ENCODE results near the gene COG5. TPM values are rescaled to one million over a fixed set of nuclear protein-coding genes. Genes with fewer than 3 reads are reported as not detected.

Gene COG5
- total RNA-seq, 2 donors from 2014 or later, result 50.1 to 102 TPM

GRCh38 chr7:107167483-107168232, 396.1 kb downstream of the COG5 start:
- intact Hi-C loops (cut with DNase I), result no loop called here
- ATAC-seq (peak; percentile 10), DNase-seq (peak; percentile 30 to 75 (median 68))
- 0 to 1% methylated on average over 15 of the region's 15 CpGs for WGBS, 2 donors
- peaks cover 25% of the 10 kb centered on the region for H3K4me1 ChIP-seq
- H3K36me3 ChIP-seq (replicated peaks in 1 of 2; ENCODE audit: insufficient read depth in 1 of 2, low read depth in 2 of 2), result no peaks in the 10 kb centered on the region
- no peaks in the 10 kb centered on the region for H3K27me3 ChIP-seq
- H3K4me3 ChIP-seq, result peak overlapping the region in 1 of 2 donors; percentile 55
- TF ChIP-seq POLR2A (IDR thresholded peaks at IDR 0.05) (peak in 2 of 3 donors; percentile 69 to 73), CTCF (IDR thresholded peaks at IDR 0.05) (peak in 6 of 7 experiments; percentile 29 to 71 (median 52))
- no peaks in the 10 kb centered on the region for H3K9me3 ChIP-seq
- peak overlapping the region; percentile 95 to 100 (median 97) for H3K27ac ChIP-seq

GRCh38 chr7:107166736-107167426, 396.8 kb downstream of the COG5 start:
- Histone ChIP-seq H3K36me3 (replicated peaks in 1 of 2; ENCODE audit: insufficient read depth in 1 of 2, low read depth in 2 of 2) (no peaks in the 10 kb centered on the region), H3K9me3 (no peaks in the 10 kb centered on the region), H3K27ac (peak overlapping the region; percentile 95 to 100 (median 97)), H3K4me1 (peaks cover 17% of the 10 kb centered on the region), H3K27me3 (no peaks in the 10 kb centered on the region), H3K4me3 (peak overlapping the region in 1 of 2 donors; percentile 55)
- no peak for ATAC-seq
- no peak for DNase-seq
- TF ChIP-seq CTCF (IDR thresholded peaks at IDR 0.05) (no peak), POLR2A (IDR thresholded peaks at IDR 0.05) (no peak)
- 33 to 37% methylated on average over 5 of the region's 5 CpGs for WGBS, 2 donors
- intact Hi-C loops (cut with DNase I), result no loop called here

GRCh38 chr7:107165341-107165740, 398.4 kb downstream of the COG5 start:
- ATAC-seq (no peak), DNase-seq (no peak)
- Histone ChIP-seq H3K27ac (no peak overlapping the region), H3K27me3 (no peaks in the 10 kb centered on the region), H3K36me3 (replicated peaks in 1 of 2; ENCODE audit: insufficient read depth in 1 of 2, low read depth in 2 of 2) (no peaks in the 10 kb centered on the region), H3K9me3 (no peaks in the 10 kb centered on the region), H3K4me3 (no peak overlapping the region), H3K4me1 (peaks cover 4% of the 10 kb centered on the region)
- intact Hi-C loops (cut with DNase I), result no loop called here
- TF ChIP-seq POLR2A (IDR thresholded peaks at IDR 0.05), result no peak
- no peak for TF ChIP-seq CTCF (IDR thresholded peaks at IDR 0.05)
- 63 to 69% methylated on average over 3 of the region's 3 CpGs for WGBS, 2 donors

GRCh38 chr7:107164092-107164491, 399.6 kb downstream of the COG5 start:
- ATAC-seq, result no peak
- Histone ChIP-seq H3K9me3 (no peaks in the 10 kb centered on the region), H3K4me1 (no peaks in the 10 kb centered on the region), H3K27ac (no peak overlapping the region), H3K4me3 (no peak overlapping the region), H3K27me3 (no peaks in the 10 kb centered on the region), H3K36me3 (replicated peaks in 1 of 2; ENCODE audit: insufficient read depth in 1 of 2, low read depth in 2 of 2) (no peaks in the 10 kb centered on the region)
- DNase-seq, result no peak
- WGBS, 2 donors, result 47 to 53% methylated on average over 2 of the region's 2 CpGs
- intact Hi-C loops (cut with DNase I), result no loop called here
- TF ChIP-seq POLR2A (IDR thresholded peaks at IDR 0.05) (no peak), CTCF (IDR thresholded peaks at IDR 0.05) (no peak)
